SK-N-SH (cell line): Measurements from ENCODE around the gene FAM174B.

Experiments
- FOXM1 ChIP-seq: IDR thresholded peaks from 2 replicates; pipeline ENCODE4 v1.4.0; 2012; ENCODE audit warnings: low read depth, mild to moderate bottlenecking
- RCOR1 ChIP-seq: fragments of 150-350 bp; IDR thresholded peaks from 2 replicates; pipeline ENCODE4 v1.6.1; 2017; ENCODE audit warnings: antibody characterized with exemption, low read length
- RXRA ChIP-seq: IDR thresholded peaks from 2 replicates; pipeline ENCODE4 v1.4.0; 2012; ENCODE audit warnings: low read depth, mild to moderate bottlenecking, borderline replicate concordance
- SIN3A ChIP-seq: IDR thresholded peaks from 2 replicates; pipeline ENCODE4 v1.6.1; 2012; ENCODE audit warnings: low read depth, mild to moderate bottlenecking, low read length, moderate library complexity, borderline replicate concordance
- USF2 ChIP-seq: fragments of 150-350 bp; IDR thresholded peaks from 2 replicates; pipeline ENCODE4 v1.6.1; 2017; ENCODE audit warnings: antibody characterized with exemption, low read length, low read depth, borderline replicate concordance
- TF ChIP-seq, protein P1 (sequence below): IDR thresholded peaks from 2 replicates; pipeline ENCODE4 v1.4.0; 2012; ENCODE audit warnings: low read depth
- TF ChIP-seq, protein P2 (sequence below): fragments of 200-600 bp; sonication (generic); IDR thresholded peaks from 2 replicates; pipeline ENCODE4 v1.6.1; 2017; ENCODE audit warnings: antibody characterized with exemption, mild to moderate bottlenecking, moderate library complexity

GRCh38 chr15:92574566-92574965, 81.0 kb downstream of the FAM174B start:
- TF ChIP-seq, protein P1, sequence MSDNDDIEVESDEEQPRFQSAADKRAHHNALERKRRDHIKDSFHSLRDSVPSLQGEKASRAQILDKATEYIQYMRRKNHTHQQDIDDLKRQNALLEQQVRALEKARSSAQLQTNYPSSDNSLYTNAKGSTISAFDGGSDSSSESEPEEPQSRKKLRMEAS, result no peak
- TF ChIP-seq RXRA (no peak), FOXM1 (no peak), SIN3A (no peak), USF2 (no peak), RCOR1 (no peak)
- TF ChIP-seq, protein P2, sequence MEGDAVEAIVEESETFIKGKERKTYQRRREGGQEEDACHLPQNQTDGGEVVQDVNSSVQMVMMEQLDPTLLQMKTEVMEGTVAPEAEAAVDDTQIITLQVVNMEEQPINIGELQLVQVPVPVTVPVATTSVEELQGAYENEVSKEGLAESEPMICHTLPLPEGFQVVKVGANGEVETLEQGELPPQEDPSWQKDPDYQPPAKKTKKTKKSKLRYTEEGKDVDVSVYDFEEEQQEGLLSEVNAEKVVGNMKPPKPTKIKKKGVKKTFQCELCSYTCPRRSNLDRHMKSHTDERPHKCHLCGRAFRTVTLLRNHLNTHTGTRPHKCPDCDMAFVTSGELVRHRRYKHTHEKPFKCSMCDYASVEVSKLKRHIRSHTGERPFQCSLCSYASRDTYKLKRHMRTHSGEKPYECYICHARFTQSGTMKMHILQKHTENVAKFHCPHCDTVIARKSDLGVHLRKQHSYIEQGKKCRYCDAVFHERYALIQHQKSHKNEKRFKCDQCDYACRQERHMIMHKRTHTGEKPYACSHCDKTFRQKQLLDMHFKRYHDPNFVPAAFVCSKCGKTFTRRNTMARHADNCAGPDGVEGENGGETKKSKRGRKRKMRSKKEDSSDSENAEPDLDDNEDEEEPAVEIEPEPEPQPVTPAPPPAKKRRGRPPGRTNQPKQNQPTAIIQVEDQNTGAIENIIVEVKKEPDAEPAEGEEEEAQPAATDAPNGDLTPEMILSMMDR, result no peak
